HG03139 (cell line): ENCODE data around the gene RDH8.
"Not testable (repeated sequence)": the region's sequence is repeated elsewhere in the genome, so short reads cannot be mapped to it uniquely, and the experiment has no call there.

ENCODE experiments used
- ATAC-seq: cut with Tn5 transposase; IDR thresholded peaks from one replicate; pipeline ENCODE4 v1.9.1; 2021; ENCODE audit not compliant: unreplicated experiment

RDH8 gene

DNA sequence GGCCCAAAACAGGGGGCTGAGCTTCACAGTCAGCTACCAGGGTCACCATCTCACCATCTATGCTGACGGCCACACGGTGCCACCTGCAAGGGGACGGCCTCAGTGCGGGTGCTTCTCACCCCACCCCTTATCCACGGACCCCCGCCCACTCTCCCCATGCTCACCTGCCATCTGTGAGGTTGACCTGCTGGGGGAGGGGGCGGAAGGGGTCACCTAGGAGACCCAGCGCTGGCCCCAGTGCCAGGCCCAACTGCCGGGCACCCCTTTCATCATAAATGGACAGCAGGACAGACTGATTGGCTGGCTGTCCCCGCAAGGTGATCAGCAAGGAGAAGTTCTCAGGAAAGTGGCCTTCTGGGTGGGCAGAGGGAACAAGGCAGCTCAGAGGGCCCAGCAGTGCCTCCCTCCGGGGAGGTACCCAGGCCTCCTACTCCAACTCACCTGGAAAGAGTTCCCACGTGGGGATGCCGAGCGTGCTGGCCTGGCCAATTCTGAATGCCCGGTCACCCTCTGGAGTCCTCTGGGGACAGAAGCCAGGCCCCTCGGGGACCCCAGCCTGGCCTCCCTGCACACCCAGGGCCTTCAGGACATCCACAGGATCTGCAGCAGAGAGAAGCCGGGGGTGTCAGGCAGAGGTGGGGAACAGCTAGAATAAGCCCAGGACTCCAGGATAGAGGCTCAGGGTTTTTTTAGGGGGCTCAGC, 7.5 kb upstream of the RDH8 start:
- no peak for ATAC-seq

DNA sequence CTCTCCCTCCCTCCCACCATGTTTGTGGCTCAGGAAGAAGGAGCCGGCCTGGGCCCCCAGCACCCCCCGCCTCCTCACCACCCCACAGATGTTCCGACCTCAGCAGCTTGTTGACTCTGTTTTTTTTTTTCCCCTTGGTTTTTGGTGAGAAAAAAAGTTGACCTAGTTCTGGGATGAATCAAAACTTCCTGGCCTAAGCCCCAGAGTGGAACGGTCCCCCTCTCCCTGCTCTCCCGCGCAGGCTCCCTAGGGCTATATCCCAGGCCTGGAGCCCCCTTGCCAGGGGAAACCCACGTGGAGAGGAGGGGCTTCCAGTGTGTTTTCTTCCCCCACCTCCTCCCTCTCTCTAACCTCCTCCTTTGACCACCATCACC, 7.0 kb upstream of the RDH8 start:
- no peak for ATAC-seq

DNA sequence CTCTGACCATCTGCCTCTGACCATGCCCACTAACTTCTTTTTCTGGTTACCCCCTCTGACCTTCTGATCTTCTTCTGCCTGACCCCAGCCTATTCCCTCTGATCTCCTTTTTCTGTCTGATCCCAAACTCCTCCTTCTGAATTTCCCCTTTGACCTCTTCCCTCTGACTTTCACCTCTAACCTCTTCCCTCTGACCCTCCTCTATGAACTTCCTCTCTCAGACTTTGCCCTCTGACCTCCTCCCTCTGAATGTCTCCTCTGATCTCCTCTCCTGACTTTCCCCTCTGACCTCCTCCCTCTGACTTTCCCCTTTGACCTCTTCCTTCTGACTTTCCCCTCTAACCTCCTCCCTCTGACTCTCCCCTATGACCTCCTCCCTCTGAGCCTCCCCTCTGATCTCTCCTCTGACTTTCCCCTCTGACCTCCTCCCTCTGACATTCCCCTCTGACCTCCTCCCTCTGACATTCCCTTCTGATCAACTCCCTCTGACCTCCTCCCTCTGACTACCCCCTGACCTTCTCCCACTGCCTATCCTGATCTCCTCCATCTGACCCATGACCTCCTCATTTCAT, 6.4 kb upstream of the RDH8 start:
- no peak for ATAC-seq

DNA sequence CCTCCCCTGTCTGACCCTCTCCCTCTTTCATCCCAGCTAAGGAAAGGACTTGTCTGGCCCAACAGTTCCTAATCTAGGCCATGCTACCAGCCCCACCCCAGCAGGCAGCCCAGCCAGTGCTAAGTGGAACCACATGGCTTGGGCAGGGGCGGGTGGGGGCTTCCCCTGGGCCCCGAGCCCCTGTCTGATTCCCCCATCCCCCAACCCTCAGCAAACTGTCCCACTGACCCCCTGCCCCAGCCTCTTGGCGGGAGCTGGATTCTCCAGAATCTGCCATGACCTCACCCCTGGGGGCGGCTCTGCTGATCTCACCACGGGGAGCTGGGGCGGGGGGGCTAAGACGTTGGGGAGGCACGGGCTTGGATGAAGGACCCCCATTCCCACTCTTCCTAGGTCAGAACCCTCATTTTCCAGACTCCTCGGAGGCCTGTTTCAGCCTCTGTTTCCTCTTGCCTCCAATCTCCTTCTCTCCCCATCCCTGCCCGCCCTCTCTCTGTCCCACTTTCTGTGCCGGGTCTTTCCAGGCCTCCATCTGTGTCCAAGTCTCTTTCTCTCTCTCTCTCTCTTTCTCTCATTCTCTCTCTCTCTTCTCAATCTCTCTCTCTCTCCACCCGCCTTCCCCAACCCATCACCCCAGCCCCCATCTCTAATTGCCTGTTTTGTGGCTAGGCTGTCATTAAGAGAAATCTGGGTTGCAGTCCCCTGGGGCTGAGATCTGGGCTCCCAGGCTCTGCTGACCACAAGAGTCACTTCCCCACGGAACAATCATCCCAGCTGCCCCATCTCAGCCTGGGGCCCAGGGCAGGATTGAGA, 5.7 kb upstream of the RDH8 start:
- ATAC-seq: no peak

DNA sequence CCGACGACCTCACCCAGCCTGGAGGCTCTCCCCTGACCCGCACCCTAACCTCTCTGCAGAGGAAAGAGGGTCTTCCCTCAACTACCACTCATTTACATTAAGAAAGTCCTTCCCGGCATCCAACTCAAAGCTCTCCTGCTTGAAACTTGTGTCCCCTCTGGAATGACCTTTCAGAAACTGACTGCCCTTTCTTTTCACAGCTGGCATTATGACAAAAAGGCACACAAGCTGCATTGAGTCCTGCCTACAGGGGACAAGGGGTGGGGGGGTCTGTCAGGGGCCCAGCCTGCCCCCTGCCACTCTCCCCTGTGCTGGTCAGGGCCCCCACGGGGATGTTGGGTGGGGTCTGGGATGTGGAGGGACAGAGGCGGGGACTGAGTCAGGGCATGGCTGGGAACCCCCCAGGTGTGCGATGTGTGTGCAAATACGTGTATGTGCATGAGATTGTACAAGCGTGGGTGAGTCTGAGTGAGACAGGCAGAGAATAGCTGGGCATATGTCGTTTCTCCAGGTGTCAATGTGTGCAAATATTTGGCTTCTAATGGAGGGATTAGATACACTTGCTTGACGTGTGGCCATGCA, 5.0 kb upstream of the RDH8 start:
- ATAC-seq: no peak

DNA sequence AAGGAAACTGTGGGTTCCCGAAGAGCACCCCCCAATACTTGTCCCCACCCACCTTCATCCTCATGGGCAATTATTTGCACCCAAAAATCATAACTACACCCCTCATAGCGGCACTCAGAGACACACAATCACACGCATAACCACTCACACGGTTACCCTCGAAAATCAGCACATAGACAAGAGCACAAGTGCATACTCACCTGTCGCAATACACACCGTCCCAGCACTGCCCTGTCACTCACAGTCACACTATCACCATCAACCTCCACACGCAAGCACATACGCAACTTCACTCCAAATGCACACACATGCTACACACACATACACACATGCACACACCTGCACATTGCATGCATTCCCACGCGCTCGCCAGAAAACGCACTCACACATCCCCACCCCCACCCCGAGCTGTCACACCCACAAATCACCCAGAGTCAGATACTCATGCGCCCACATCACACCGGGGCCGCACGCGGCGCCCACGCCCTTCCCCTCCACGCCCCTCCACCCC, 3.5 kb upstream of the RDH8 start:
- ATAC-seq: no peak

DNA sequence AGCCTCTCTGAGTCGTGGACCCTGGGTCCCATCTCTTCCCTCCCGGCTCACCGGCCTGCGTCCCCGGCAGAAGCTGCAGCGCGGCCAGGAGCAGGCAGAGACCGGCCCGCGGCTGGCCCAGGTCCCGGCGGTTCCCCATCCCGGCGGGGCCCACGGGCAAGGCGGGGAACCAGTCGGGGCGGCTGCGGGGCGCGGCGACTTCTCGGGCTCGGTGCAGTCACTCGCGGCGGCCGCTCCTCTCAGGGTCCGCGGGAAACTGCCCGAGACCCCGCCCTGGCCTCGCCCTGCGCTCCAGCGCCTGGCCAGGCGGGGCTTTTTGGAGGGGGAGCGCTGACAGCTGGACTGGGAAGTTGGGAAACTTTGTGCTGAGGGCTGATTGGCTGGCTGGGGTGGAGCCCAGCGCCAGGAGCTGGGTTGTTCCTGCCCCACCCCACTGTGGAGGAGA, 3.0 kb upstream of the RDH8 start, which contains the start of gene COL5A3:
Gene COL5A3, minus strand, starts transcription at position 258 of the 445 bp plus-strand sequence. Its CDS starts 119 bp downstream, at position 139.
- ATAC-seq: no peak

DNA sequence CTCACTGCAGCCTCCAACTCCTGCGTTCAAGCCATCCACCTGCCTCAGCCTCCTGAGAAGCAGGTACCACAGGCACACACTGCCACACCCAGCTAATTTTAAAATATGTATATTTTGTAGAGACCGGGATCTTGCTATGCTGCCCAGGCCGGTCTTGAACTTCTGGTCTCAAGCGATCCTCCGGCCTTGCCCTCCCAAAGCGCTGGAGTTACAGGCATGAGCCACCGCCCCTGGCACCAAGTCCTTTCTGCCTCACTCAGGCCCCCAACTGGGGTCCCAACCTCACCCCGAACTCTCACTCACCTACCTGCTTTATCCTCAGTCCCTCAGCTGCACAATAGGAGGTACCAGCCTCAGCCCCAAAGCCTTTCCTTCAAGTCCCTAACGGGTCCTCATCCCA, 2.3 kb upstream of the RDH8 start:
- no peak for ATAC-seq

DNA sequence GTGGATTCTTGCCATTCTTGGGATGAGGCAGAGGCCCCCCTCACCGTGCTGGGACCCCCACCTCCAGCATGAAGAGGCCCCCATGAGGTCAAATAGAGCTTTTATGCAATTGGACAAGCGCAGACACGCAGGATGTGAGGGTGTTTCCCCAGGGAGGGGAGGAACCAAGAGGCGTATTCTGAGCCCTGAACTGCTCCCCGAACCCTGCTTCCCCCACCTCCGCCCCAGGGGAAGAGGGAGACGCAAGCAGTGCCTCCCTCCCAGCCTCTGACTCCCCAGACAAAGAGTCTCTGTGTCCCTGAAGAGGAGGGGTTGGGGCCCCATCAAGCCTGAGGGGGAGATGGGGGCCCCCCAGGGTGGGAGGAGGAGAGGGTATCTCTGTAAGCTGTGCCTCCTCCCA, 1.3 kb upstream of the RDH8 start:
- ATAC-seq: no peak

DNA sequence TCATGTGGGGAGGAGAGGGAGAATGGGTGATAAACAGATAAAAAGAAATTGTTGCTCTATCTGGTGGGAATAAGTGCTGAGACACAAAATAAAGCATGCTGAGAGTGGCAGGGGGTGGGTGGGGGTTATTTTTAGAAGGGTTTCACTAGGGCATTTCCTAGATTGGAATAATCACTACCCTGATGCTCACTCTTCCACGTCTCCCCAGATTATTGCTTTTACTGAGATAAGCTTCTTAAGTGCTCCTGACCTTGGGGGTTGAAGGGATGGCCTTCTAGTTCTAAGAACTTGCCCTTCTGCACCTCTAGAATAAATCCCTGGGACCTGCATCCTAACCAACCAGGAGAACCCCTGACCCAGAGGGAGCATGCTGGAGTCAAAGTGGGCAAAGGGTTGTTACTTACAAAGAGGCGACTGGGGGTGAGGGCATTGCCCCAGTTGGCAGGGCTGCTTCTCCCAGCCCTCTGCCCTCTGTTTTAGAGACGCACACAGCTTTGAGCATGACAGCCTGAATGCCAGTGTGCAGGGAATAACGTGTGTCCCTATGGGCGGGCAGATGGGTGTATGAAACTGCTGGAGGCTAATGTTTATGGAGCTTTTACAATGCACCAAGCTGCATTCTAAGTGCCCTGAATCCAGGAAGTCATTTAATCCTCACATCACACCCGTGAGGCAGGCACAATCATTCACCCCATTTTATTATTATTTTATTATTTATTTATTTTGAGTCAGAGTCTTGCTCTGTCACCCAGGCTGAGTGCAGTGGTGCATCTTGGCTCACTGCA, 743 bp downstream of the RDH8 start:
- no peak for ATAC-seq

DNA sequence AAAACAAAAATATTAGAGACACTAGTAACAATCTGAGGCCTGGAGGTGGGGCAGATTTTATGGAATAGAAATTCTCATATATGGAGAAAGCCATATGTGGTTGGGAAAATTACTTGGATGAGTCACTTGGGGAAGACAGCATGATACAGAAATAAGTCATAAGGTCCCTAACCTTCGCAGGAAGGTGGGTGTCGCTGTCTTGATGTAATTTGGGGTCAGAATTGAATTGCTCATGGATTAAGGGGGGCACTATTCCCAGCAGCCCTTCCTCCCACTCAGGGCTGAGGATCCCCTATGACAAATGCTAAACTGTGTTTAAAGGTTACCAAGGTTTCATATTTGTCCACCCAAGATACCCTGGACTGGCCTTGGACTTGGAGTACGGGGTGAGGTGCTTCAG, 5.0 kb downstream of the RDH8 start:
- no peak for ATAC-seq

DNA sequence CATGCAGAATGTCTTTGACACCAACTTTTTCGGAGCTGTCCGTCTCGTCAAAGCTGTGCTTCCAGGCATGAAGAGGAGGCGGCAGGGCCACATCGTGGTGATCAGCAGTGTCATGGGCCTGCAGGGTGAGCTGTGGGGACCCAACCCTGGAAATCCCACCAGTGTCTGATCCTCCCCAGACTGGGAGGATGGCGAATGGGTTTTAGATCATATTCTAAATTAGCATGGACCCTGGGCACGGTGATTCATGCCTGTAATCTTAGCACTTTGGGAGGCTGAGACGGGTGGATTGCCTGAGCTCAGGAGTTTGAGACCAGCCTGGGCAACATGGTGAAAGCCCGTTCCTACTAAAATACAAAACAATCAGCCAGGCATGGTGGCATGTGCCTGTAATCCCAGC, 5.5 kb downstream of the RDH8 start:
- no peak for ATAC-seq

DNA sequence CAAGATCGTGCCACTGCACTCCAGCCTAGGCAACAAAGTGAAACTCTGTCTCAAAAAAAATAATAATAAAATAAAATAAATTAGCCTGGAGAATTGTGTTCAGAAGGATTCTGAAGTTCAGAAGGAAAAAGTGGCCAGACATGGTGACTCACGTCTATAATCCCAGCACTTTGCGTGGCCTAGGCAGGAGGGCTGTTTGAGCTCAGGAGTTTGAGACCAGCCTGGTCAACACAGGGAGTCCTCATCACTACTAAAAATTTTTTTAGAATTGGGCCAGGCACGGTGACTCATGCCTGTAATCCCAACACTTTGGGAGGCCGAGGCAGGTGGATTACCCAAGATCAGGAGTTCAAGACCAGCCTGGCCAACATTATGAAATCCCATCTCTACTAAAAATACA, 6.0 kb downstream of the RDH8 start:
- ATAC-seq: no peak

DNA sequence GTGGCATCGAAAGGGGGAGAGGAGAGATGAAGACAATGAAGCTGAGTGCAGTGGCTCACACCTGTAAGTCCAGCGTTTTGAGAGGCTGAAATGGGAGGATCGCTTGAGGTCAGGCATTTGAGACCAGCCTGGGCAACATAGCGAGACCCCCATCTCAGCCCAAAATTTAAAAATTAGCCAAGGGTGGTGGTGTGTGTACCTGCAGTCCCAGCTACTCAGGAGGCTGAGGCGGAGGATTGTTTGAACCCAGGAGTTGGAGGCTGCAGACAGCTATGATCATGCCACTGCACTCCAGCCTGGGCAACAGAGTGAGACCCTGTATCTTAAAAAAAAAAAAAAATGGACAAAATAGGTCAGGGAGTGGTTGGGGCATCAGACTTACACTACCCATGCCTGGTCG, 7.6 kb downstream of the RDH8 start:
- ATAC-seq: no peak

DNA sequence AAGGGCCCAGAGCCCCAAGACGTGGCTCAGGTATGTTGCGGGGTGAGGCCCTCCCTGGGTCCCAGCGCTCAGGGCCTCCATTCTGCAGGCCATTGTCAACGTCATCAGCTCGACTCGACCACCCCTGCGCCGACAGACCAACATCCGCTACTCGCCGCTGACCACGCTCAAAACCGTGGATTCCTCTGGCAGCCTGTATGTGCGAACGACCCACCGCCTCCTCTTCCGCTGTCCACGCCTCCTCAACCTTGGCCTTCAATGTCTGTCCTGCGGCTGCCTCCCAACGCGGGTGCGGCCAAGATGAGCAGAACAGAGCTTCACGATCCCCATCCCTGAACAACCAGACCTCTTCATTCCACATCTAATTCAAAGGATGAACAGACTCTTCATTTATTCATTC, 8.2 kb downstream of the RDH8 start:
- no peak for ATAC-seq

DNA sequence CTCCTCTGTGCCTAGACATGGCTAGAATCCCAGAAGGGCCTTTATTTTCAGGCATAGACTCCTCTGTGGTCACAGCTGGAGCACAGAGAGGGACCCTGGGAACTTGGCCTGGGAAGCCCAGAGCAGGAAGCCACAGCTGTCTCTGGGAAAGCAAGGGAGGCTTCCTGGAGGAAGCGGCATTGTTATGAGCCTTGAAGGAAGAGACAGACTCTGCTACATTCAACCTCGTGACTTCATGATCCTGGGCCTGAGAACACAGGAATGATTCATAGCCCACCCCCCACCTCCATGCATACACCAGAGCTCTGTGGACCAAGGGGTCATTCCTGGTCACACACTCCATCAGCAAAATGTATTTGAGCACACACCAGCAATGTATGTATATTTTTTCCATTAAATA, 8.6 kb downstream of the RDH8 start:
- no peak for ATAC-seq

DNA sequence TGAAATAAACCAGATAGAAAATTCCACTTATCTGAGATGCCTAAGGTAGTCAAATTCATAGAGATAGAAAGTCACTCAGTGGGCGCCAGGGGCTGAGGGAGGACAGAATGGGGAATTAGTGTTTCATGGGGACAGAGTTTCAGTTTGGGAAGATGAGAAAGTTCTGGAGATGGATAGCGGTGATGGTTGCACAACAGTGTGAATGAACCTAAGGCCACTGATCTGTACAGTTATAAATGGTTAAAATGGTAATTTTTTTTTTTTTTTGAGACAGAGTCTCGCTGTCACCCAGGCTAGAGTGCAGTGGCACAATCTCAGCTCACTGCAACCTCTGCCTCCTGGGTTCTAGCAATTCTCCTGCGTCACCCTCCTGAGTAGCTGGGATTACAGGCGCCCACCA, 9.8 kb downstream of the RDH8 start:
- ATAC-seq: not testable (repeated sequence)

DNA sequence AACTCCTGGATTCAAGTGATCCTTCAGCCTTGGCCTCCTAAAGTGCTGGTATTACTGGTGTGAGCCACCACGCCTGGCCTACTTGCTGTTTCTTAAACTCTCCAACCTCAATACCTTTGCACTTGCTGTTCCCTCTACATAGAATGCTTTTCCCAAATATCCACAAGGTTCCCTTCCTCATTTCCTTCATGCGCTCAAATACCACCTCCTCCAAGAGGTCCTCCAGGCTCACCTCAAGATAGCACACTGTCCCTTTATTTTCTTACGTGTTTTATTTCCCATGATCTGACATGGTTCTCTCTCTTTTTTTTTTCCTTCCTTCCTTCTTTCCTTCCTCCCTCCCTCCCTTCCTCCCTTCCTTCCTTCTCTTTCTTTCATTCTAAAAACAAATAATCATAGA, 13.5 kb downstream of the RDH8 start:
- no peak for ATAC-seq

DNA sequence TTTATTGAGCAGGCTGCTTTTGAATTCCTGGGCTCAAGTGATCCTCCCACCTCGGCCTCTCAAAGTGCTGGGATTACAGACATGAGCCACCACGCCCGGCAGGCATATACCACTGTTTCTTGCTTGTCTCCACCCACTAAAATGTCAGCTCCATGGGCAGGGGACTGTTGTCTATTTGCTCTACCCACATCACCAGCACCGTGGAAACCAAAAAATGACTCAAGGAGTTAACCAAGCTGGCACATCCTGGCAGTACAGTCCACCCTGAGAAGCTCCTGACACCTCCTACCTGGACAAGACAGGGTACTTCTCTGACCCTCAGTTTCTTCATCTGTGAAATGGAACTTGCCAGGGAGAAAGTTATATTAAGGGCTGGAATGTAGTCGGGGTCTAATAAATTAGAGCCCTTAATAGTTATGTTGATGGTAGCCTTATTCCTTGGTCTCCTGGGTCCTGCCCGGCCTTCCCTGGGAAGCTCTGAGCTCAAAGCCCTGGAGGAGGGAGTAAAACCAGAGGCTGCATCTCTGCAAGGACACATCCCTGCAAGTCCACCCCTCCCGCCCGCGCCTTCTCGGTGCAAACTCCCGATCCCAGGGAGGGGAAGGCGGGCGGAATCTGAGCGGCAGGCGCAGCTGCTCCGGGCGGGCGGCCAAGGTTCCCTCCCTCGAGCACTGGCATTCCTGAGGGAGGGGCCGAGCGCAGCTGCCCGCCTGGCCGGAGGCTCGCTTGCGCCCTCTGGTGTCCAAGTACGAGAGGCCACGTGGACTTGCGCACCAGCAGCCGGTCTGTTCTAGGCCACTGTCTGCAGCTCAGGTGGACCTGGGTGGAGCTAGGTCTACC, 14.1 kb downstream of the RDH8 start:
- no peak for ATAC-seq

DNA sequence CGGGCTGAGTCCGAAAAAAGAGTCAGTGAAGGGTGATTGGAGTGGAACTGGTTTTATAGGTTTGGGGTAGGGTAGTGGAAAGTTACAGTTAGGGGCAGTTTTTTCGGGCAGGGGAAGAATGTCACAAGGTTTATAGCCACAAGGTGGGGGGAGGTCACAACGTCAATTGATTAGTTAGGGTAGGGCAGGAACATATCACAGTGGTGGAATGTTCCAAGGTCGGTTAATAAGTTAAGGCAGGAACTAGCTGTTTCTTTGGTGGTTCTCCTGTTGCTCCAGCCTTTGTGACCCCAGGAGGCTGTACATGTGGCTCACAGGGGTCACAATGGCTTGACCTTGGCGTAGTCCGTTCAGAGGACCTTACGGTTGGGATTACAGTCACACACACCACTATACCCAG, 20.3 kb downstream of the RDH8 start:
- no peak for ATAC-seq
